Measurements from ENCODE around the gene SLIT3.
"Not testable (repeated sequence)": the region's sequence is repeated elsewhere in the genome, so short reads cannot be mapped to it uniquely, and the experiment has no call there.

Gene SLIT3

DNA sequence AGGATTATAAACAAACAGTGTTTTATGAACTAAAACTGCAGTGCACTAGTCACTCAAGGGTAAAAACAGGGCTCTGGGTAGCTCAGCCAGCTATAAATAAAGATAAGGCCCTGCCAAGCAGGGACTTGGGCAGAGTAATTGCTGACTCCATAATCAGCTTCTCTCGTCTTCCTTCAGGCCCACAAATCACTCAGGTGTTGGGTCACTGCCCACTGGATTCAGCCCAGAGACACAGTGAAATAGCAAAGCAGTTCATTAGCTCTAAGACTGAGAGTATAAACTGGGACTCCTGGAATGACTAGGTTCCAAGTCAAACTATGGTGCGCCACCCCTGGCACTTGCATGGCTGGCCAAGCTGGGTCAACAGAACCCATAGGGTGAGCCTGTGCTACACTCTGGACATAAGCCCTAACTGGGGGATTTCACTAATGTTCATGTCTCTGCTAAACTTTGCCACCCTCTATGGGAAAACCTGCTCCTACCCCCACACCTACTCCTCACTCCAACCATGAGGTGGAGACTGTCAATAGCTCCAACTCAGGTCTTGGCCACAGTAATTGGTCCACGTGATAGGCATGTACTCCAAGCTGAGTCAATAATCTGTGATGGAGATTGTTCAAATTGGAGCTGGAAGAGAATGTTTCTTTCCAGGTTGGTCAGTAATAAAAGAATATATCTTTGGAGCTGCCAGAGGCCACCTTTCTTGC, 158.5 kb downstream of the SLIT3 start:
- DNase-seq (ENCODE audit: low read depth) = no peak

DNA sequence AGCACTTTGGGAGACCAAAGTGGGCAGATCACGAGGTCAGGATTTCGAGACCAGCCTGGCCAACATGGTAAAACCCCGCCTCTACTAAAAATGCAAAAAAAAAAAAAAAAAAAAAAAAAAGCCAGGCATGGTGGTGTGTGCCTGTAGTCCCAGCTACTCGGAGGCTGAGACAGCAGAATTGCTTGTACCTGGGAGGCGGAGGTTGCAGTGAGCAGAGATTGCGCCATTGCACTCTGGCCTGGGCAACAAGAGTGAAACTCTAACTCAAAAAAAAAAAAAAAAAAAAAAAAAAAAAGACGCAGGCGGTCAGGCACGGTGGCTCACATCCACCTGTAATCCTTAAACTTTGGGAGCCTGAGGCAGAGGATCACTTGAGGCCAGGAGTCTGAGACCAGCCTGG, 160.7 kb downstream of the SLIT3 start:
- not testable (repeated sequence) for DNase-seq (ENCODE audit: low read depth)

DNA sequence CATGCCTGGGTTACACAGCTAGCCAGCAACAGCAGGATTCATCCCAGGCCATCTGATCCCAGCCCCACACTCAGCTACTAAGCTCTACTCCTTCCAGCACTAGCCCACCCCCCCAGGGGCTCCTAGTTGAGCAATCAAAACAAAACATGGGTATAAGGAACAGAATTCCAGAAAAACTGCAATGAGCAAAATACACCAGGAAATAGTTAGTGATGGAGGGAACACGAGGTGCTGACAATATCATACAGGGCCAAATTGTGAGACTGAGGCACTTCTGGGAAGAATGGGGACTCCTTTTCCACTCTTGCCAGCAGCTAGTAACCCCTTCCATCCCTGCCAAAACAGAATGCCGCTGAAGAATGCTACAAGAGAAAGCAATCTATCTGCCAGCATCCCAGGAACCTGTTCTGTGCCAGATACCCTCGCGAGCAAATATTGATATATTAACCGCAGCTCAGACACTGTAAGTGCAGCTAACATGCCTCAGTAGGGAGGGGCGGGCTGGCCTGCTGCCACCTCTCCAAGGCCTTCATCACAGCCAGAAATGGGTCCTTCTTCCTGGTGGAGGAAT, 161.4 kb downstream of the SLIT3 start:
- DNase-seq (ENCODE audit: low read depth) = no peak

- DNase-seq (ENCODE audit: low read depth) = no peak
Observed at GRCh38 chr5:169133531-169133930, 167.4 kb downstream of the SLIT3 start.

GRCh38 chr5:169132302-169132660, 168.7 kb downstream of the SLIT3 start:
- no peak for DNase-seq (ENCODE audit: low read depth)

- DNase-seq (ENCODE audit: low read depth) = no peak
Observed at GRCh38 chr5:169131616-169132301, 169.2 kb downstream of the SLIT3 start.

DNA sequence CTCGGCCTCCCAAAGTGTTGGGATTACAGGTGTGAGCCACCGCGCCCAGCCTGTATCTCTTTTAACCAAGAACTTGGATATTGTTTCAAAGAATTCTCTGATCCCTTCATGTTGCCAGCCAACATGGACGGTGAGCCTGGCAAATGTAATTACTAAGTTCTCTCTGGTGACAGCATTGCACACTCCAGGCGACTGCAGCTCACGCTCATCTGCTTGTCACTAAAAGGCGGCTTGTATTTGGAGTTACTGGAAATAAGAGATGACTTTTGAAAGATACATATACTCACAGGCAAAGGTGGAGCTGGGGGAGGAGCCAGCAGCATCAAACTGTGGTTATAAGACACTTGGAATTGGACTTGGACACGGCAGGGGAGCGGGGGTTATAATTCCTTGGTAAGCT, 172.3 kb downstream of the SLIT3 start:
- no peak for DNase-seq (ENCODE audit: low read depth)

DNA sequence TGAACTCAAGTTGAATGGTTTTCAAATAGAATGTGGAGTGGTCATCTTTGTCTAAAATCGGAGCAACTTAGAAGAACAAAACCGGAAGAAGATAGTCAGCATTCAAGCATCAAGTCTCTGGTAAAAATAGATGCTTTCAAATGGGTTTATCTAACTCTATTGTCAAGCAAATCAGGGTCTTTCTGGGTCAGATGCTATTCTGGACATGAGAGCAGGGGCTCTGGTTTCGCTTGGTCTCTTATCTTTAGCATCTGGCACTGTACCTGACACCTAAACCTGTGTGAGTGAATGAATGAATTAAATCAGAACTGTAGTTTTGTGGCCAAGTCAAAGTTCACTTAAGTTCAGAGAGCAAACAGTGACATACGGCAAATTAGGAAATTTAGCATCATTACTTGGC, 173.5 kb downstream of the SLIT3 start:
- no peak for DNase-seq (ENCODE audit: low read depth)

DNA sequence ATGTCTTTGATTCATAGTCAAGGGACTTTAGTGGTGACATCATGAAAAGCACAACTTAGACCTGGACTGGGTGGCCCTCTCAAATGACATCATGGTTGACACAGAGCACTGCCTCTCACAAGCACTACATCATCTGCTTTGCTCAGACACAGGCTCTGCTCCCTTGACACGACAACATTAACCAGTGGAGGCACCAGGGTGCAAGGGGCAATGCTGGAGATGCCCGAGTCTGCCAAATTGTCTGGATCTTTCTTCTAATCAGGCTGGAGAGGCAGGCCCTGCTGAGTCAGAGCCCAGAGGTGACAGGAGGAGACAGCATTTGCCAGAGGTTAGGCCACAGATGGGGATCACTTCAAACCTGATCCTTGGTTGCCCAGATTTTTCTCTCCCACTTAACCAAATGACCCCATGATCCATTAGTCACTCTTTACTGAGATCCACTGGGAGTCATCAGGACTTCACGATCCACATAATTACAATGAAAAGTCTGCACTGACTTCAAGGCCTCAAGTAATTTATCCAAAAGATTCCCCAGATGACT, 174.4 kb downstream of the SLIT3 start:
- no peak for DNase-seq (ENCODE audit: low read depth)

GRCh38 chr5:169125571-169125970, 175.4 kb downstream of the SLIT3 start:
- DNase-seq (ENCODE audit: low read depth) = no peak

- no peak for DNase-seq (ENCODE audit: low read depth)
Observed at GRCh38 chr5:169122951-169123350, 178.0 kb downstream of the SLIT3 start.

DNA sequence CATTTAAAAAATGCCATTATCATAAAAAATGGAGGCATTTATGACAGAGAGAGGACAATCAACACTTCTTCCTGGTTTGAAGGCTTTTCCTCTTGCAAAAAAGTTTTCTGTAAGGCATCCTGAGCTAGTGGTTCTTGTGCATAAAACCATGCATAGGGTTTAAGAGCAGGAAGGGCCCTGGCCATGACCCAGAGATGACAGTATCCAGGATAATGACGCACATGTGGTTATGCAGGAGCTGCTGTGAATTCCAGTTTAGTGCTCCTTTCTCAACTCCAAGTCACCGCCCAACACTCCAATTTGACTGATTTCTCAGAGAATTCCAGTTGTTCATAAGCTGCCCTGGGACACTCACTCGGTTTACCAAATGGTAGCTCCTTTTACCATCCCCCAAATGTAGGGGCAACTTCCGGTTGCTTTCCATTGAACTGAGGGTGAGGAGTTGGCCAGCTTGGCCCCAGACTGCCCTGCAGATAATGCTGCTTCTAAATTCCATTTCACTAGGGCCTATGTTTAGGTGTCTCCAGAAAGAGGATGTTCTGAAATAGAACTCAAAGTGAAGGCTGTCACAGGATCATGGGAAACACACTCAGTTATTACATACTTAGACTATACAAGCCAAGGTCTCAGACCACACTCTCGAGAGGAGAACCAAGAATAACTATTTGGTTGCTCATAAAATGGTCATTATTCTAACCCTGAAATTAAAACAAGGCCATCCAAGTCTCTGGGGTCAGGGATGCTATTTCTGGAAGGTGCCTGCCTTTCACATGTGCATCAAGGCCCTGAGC, 179.1 kb downstream of the SLIT3 start:
- no peak for DNase-seq (ENCODE audit: low read depth)

DNA sequence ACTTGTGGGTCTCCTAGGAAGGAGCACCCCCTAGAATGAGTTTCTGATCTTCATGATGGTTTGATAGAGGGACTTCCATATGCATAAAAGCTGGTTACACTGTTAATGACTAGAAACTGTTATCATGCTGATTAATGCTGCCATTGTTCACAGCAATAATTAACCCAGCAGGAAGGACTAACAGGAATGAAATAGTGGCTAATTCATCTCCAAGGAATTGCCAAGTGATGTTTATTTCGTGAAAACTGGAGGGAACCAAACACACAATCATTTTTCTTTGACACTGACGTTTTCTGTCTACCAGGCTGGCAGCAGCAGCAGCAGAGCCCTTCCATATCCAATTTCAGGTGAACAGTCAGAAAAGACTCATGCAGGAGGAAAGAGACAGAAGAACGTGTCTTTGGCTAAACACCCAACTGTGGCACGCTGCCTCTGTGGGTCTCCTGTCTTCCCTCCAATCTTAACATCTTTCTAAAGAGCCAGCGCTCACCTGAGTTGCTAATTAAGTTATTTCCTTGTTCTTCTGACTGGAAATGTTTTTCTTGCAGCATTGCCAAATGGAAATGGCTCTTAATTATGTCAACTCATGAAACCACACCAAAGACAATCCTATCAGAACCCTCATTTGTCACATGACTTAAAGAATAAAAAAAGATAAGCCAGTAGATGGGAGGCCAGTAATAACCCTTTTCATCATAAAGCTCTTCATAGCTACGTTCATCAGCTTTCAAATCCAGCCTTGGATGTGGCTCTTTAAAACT, 181.5 kb downstream of the SLIT3 start:
- DNase-seq (ENCODE audit: low read depth) = no peak

DNA sequence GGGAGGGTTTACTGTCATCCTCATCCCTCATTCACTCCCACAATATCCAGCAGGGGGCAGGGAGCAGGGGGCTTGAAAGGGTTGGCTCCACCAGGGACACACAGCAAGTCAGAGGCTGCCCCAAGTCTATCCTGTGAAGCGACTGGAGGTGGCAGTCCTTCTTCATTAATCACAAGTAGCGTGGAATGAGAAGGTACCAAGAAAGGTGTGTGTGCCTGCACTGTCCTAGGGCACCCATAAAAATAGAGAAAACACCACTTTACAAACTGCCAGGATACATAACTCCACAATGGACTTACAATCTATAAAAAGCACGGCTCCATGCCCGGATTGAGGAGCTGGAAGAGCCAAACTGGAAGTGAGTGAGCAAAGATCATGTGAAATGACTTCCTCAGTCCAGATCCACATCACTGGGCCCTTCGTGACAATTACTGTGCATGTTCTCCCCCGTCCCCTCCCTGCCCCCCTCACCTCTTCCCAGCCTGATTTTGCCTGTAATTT, 183.9 kb downstream of the SLIT3 start:
- DNase-seq (ENCODE audit: low read depth) = no peak

DNA sequence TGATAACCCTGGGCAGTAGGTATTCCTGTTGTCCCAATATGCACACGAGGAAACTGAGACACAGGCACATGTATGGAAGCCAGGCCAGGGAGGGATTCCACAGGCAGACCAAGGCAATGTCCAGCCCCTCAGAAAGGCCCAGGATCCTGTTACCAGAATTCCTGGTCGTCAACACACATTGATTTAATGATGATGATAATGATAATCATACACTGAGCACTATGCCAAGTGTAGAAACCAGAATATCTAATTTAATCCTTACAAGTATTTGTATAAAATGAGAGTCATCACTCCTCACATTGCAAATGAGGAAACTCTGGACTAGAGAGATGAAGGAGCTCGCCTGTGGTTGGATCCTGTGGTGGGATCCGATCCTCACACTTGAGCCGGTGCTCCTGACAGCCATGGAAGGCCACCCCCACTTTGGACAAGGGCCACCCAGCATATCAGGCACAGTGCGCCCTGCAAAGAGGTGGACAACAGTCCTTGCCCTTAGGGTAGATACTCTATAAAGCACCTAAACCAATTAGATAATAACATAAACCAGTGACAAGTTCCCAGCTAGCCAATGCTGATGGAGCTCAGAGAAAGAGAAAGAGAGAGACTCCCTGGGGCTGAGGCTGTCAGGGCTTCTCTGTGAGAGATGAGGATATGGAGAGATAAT, 185.3 kb downstream of the SLIT3 start:
- DNase-seq (ENCODE audit: low read depth) = no peak

GRCh38 chr5:169114466-169115065, 186.4 kb downstream of the SLIT3 start:
- no peak for DNase-seq (ENCODE audit: low read depth)

- no peak for DNase-seq (ENCODE audit: low read depth)
Observed at GRCh38 chr5:169112016-169112415, 188.9 kb downstream of the SLIT3 start.

DNA sequence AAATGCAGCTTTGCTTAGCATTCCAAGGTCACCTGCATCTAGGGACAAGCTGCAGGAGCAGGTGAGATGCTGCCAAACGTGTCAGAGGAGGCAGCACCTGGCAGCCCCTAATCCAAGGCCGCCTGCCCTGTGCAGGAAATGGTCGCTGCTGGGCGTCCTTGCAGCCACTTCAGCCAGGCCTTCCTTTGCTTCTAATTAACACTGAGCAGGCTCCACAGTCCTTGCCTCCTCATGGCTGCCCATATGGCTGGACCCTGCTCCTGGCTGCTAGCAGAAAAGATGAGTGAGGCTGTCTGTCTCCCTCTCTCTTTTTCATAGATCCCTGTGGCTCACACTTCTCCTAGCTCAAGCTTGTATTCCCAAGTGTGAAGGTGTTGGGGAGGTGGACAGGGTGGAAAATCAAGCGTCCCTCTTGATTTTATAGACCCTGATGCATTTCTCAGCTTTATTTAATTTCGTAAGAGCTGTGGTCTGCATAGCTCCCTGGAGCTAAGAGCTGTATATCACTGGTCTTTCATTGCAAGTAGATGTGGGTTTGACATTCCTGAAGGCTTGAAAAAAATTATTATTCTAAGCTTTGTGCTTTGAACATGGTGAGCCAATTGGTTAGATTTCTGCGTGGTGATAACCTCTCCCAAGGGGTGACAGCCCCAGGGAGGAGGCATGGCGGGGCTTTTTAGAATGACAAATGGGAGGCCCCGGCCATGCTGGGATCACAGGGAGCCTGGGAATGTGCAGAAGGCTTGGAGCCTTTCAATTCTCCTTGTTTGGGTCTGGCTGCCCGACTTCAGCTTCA, 193.8 kb downstream of the SLIT3 start:
- no peak for DNase-seq (ENCODE audit: low read depth)

DNA sequence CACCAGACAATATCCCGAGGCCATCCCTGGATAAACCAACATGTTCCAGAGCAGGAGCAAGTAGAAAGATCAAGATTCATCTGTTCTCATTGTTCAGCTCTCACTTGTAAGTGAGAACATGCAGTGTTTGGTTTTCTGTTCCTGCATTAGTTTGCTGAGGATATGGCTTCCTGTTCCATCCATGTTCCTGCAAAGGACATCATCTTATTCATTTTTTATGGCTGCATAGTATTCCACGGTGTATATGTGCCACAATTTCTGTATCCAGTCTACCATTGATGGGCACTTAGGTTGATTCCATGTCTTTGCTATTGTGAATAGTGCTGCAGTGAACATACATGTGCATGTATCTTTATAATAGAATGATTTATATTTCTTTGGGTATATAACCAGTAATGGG, 195.4 kb downstream of the SLIT3 start:
- not testable (repeated sequence) for DNase-seq (ENCODE audit: low read depth)

All from stimulated activated CD8-positive, alpha-beta memory T cell treated with anti-CD3 and anti-CD28 coated beads, Interleukin-15, amount 100 ng/mL, for 24 hours (primary cell).